ENCODE results near the gene KCTD7.
"Not testable (repeated sequence)": the region's sequence is repeated elsewhere in the genome, so short reads cannot be mapped to it uniquely, and the experiment has no call there.

The KCTD7 gene

DNA sequence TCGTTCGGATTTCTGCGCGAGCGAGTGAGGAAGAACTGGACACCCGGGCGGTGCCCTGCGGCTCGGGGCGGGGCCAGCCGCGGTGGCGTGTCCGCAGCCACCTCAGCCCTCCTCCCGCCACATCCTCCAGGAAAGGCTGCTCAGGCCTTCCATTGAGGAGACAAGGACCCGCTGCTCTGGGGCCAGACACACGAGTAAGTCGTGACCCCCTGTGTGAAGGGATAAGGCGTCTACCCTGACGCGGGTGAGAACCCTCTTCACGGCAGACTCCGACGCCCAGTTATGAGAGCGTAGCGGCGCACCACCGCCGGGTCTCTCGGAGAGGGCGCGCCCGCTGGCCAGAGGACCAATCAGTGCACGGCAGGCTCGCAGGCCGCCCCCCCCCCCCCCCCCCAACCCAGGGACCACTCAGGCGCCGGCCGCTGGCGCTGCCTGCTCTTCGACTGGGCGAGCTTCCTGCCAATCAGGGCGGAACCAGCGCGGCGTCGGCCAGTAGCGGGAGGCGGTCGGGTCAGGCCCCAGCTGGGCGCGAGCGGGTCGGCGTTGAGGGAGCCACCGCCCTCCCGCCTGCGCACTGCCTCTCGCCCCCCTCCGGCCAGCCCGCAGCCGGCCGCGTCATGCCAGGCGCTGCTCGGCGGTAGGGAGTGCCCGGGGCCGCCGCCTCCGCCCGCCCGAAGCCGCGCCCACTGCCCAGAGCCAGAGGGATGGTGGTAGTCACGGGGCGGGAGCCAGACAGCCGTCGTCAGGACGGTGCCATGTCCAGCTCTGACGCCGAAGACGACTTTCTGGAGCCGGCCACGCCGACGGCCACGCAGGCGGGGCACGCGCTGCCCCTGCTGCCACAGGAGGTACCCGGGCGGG, at the start of gene KCTD7:
Gene KCTD7, plus strand, starts transcription at position 521 of the 861 bp plus-strand sequence. Its CDS starts 184 bp downstream, at position 705.
- peak; percentile 99 for DNase-seq (ENCODE audit: low spot score)

DNA sequence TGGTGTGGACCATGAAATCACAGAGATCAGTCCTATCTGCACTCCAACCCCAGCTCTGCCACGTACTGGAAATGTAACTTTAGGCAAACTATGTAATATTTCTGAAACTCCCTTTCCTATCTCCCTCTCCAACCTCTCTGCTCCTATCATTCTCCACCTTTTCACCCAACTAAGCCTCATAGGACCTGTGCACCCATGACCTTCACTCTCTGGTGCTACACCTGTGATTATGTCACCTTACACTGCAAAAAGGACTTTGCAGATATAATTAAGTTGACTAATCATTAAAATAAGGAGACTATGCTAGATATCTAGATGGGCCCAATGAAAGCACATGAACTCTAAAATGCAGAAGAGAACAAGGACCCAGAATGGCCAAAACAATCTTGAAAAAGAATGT, 48.3 kb upstream of the KCTD7 start:
- not testable (repeated sequence) for DNase-seq (ENCODE audit: low spot score)

DNA sequence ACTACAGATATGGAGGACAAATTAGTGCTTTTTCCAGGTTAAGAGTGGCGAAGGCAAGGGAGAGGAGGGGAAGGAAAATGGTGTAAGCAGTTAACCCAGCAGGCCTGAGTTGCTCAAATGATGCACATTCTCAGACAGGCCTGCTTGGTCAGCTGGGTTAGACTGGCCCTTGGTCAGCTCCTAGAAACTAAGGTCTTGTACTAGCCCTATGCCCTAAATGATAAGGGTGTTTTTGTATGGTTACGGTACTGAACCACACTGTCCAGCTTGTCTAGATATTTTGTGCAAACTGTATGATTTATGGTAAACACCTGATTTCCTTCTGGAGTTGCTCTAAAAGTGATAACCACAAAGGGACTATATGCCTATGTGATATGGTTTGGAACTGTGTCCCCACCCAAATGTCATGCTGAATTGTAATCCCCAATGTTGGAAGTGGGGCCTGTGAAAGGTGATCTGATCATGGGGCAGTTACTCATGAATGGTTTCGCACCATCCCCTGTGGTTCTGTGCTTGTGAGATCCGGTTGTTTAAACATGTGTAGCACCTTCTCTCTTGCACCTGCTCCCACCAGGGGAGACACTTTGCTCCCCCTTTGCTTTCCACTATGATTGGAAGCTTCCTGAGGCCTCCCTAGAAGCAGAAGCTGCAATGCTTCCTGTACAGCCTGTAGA, 45.7 kb upstream of the KCTD7 start:
- DNase-seq (ENCODE audit: low spot score), result not testable (repeated sequence)

DNA sequence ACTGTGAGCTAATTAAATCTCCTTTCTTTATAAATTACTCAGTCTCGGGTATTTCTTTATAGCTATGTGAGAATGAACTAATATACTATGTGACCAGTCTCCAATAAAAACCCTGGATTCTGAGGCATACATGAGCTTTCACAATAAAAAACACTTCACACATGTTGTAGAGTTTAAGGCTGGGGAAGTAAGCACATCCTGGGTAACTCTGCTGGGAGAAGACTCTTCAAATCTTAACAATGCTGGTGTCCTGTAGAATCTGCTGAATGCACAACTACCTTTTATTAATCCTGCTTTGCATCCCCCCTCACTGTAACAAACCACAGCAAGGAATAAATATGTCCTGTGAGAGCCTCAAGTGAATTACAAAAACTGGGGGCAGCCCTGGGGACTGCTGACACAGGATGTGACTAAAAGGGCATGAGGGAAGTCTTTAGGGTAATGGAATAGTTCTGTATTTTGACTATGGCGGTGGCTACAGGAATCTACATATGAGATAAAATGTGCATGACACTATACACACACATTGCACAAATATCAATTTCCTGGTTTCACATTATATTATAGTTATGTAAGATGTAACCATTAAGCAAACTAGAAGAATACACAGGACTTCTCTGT, 45.1 kb upstream of the KCTD7 start:
- DNase-seq (ENCODE audit: low spot score), result no peak

DNA sequence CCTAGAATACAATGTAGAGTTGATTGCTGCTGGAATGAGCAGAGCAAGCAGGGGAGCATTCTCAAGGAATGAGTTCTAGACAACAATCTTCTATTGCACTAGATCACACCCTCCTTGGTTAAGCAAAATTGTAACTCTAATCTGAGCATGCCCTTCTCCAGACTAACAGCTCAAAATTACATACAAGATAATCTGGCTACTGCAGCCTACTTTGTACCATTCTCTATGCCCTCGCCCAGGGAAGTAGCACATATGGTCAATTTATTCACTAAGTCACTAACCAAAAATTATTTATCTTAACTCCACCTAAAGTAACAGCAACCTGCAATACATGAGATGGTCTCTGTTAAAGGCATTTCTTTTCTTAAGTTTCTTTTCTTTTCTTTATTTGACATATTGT, 42.5 kb upstream of the KCTD7 start:
- DNase-seq (ENCODE audit: low spot score), result no peak

DNA sequence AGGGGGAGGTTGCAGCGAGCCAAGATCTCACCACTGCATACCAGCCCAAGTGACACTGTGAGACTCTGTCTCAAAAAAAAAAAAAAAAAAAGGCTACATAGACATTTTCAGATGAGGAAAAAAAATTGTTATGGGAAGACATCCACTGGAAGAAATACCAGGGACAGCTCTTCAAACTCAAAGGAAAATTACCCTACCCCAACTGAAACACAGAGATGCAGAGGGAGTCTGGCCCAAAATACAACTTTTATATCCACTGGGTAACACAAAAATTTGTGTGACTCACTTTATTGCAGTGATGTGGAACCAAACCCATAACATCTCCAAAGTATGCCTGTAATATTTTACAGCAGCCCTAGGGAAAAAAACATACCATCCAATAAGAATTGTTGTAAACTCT, 40.5 kb upstream of the KCTD7 start:
- DNase-seq (ENCODE audit: low spot score), result not testable (repeated sequence)

DNA sequence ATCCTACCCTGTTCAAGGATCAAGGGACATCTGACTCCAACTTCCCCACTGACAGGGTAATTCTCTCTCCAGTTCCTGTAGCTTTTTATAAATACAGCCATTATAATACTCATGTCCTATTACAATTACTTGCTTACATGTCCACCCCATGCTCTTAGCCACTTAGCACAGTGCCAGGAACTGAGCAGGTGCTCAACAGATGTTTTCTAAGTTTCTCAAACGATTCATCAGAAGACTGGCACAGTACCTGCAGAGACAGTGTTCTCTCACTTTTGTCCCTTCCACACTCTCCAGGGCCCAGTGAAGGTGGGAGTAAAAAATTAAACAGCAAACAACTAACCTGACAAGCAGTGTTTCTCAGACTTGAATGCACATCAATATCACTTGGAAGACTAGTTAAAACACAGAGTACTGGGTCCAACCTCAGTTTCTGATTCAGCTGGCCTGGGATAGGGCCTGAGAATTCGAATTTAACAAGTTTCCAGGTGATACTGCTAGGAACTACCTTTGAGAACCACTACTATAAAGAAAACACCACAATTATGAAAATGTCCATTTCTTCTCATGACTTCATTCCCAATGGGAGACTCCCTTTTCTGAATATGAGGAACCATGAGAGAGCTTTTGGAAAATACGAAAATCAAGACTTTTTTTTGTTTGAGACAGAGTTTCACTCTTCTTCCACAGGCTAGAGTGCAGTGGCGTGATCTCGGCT, 39.7 kb upstream of the KCTD7 start:
- DNase-seq (ENCODE audit: low spot score), result not testable (repeated sequence)

DNA sequence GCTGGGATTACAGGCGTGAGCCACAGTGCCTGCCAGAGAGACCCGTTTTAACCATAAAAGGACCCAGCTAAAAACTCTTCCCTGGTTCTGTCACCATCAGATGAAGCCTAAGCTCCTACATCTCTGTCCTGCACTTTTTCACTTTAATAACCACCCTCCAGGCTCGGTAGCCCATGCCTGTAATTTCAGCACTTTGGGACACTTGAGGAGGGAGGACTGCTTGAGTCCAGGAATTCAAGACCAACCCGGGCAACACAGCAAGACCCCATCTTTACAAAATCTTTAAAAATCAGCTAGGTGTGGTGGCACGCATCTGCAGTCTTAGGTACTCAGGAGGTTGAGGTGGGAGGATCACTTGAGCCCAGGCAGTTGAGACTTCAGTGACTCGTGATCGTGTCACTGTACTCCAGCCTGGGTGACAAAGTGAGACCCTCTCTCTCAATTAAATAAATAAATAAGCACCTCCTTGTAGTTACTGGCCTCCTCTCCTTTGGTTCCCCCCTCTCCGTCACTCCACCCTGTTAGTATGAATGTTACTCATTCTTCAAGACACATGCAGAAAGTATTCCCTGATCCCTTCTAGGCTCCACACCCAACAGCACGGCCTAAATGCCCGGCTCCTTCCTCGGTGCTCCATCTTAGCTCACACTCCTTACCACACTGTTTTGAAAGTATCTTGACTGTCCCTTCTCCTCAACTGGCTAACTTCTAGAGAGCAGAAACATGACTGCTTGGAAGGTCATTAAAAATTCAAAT, 38.2 kb upstream of the KCTD7 start:
- not testable (repeated sequence) for DNase-seq (ENCODE audit: low spot score)

DNA sequence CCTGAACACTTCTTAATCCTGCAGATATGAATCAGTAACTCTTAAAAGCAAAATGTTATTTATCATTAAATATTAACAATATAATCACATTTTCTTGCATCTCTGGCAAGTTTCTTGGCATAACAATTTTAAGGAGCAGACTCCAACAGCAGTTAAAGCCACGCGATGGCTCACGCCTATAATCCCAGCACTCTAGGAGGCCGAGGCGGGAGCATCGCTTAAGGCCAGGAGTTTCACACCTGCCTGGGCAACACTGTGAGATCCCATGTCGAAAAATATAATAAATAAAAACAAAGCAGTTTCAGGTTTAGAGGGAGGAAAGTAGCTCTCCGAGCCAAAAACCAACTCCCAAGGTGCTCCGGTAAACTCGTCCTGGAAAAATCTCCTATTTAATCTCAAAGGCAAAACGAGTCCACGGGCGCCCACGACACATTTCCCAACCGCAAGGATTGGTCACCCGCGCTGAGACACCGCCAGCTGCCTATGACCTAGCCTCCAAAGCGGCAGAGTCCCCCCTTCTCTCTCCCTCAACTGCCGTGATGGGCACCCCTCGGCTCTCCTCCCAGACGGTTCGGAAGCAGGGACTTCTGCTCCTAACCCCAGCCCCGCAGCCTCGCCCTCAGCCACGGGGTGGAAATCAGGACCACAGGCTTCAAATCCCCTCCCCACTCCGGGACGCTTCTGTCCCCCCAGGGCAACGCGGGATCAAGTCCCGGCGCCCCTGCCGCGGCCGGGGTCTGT, 37.5 kb upstream of the KCTD7 start:
- not testable (repeated sequence) for DNase-seq (ENCODE audit: low spot score)

DNA sequence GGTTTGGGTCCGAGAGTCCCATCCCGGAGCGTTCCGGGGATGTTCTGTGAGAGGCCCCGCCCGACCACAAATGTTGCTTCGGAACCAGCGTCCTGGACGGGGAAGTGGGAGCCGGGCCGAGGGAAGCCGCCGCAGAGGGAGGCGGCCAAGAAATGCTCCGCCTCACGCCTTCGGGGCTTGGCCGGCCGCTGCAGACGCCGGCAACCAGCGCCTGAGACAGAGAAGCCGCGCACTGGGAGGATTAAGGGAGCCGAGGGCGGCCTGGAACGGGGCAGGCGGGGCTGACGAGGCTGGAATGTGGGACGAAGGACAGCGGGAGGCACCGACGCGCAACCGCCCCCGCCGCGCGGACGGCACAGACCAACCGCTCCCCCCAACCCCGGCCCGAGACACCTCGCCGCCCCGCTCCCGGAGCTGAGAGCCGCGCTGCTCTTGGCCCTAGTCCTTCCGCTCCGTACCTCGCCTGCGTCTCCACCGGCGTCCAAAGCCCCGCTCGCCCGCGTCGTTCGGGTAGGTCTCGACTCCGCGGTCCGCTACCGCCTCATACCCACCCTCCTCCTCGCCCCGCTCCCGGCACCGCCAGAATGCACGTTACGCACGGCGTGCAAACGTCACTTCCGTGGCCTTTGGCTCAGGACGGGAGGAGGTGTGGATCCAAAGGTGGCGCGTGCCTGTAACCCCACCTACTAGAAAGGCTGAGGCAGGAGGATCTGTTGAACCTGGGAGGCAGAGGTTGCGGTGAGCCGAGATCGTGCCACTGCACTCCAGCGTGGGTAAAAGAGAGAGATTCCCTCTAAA, 36.7 kb upstream of the KCTD7 start:
- DNase-seq (ENCODE audit: low spot score), result peak; percentile 95

DNA sequence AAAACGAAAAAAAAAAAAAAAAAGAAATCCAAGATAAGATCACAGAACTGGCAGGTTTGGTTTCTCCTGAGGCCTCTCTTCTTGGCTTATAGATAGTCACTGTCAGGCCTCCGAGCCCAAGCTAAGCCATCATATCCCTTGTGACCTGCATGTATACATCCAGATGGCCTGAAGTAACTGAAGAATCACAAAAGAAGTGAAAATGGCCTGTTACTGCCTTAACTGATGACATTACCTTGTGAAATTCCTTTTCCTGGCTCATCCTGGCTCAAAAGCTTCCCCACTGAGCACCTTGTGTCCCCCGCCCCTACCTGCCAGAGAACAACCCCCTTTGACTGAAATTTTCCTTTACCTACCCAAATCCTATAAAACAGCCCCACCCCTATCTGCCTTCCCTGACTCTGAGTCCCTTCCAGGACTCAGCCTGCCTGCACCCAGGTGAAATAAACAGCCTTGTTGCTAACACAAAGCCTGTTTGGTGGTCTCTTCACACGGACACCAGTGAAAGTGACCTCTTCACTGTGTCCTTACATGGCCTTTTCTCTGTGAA, 36.0 kb upstream of the KCTD7 start:
- DNase-seq (ENCODE audit: low spot score), result not testable (repeated sequence)

DNA sequence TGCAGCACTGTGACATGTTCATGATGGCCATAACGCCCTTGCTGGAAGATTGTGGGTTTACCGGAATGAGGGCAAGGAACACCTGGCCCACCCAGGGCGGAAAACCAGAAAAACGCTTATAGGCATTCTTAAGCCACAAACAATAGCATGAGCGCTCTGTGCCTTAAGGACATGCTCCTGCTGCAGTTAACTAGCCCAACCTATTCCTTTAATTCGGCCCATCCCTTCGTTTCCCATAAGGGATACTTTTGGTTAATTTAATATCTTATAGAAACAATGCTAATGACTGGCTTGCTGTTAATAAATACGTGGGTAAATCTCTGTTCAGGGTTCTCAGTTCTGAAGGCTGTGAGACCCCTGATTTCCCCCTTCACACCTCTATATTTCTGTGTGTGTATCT, 34.6 kb upstream of the KCTD7 start:
- DNase-seq (ENCODE audit: low spot score), result not testable (repeated sequence)

DNA sequence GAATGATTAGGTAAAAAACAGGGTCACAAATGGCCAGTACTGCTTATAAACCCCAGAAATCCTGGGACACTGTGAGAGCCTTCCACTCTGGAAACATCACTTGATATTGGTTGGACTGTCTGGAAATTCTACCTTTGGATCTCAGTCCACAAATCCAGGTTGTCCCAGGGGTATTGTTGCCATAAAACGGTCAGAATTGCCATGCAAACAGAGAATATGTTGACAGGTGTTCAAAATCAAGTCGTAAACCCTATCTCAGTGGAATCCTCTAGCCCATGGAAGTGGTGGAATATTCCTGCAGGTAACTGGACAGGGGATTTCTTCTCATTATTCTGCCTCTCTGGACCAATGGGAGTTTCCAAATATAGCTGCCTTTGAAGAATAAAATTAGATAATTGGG, 31.2 kb upstream of the KCTD7 start:
- no peak for DNase-seq (ENCODE audit: low spot score)

DNA sequence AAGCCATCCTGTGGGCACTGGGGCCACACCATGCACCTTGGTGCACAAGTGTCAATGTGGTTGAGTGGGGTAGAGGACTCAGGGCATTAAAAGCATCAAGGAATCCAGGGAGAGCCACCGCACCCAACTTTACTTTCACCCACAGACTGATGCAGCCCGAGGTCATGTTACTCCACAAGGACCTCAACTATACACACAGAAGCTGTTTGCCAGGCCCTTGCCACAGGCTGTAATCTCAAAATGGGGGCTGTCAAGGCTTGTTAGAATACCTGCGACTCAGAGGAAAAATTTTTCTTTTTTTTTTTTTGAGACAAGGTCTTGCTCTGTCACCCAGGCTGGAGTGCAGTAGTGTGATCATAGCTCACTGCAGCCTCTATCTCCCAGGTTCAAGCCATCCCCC, 26.5 kb upstream of the KCTD7 start:
- DNase-seq (ENCODE audit: low spot score), result no peak

DNA sequence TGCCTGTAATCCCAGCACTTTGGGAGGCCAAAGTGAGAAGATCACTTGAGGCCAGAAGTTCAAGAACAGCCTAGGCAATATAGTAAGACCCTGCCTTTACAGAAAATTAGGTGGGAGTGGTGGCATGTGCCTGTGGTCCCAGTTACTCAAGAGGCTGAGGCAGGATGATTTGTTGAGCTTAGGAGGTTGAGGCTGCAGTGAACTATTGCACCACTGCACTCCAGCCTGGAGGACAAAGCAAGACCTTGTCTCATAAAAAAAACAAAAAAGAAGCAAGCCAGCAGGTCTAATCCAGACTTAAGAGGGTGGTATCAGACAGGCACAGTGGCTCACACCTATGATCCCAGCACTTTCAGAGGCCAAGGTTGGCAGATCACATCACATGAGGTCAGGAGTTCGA, 24.5 kb upstream of the KCTD7 start:
- DNase-seq (ENCODE audit: low spot score), result no peak

DNA sequence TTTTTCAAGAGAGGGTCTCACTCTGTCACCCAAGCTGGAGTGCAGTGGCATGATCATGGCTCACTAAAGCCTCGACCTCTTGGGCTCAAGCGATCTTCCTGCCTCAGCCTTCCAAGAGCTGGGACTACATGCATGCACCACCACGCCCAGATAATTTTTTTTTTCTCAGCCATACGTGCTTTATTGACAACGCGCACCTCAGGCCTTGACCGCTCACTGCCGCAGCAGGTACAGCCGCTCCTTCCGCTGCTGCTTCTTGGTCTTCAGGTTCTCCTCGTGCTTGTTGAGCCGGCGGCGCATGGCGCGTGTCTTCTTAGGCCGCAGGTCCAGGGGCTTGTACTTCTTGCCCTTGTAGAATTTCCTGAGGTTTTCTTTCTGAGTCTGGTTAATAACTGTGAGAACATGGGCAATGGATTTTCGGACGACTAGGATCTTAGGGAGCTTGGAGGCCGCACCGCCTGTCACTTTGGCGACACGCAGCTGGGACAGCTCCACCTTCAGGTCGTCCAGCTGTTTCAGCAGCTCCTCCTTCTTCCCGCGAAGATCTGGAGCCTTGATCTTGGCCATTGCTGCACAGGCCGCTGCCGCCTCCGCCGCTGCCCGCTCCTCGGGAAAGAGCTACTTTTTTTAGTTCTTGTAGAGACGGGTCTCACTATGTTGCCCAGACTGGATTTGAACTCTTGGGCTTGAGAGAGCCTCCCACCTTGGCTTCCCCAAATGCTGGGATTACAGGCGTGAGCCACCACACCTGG, 22.0 kb upstream of the KCTD7 start:
- DNase-seq (ENCODE audit: low spot score), result not testable (repeated sequence)

DNA sequence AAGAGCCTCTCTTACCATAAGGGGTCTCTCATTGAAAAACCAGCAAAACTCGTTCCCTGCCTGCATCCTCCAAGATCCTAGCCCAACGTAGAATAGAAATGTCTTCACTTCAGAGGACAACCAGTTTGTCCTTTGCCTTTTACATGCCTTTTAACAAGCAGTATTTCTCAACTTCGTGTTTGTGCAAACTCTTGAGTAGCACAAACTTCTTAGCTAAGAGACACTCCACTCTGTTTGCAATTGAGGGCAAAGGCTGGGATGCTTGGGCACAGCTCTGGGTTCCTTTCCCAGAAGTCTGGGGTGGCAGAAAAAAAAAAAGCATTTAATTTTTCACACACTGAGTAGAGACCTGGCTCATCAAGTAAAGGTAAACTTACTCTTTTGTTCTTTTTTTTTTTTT, 19.5 kb upstream of the KCTD7 start:
- DNase-seq (ENCODE audit: low spot score), result no peak

DNA sequence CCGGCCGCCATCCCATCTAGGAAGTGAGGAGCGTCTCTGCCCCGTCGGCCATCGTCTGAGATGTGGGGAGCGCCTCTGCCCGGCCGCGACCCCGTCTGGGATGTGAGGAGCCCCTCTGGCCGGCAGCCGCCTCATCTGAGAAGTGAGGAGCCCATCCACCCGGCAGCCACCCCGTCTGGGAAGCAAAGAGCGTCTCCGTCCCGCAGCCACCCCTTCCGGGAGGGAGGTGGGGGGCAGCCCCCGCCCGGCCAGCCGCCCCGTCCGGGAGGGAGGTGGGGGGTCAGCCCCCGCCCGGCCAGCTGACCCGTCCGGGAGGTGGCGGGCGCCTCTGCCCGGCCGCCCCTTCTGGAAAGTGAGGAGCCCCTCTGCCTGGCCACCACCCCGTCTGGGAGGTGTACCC, 14.1 kb upstream of the KCTD7 start:
- DNase-seq (ENCODE audit: low spot score), result not testable (repeated sequence)

DNA sequence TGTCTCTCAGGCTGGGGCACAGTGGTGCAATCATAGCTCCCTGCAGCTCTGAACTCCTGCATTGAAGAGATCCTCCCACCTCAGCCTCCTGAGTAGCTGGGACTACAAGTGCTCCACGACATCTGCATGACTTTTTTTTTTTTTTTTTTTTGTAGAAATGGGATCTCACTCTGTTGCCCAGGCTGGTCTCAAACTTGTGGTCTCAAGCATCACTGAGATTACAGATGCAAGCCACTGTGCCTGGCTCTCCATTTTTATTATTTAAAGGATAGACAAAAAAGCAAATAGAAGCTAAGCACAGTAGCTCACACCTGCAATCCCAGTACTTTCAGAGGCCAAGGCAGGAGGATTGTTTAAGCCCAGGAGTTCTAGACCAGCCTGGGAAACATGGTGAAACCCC, 13.0 kb upstream of the KCTD7 start:
- DNase-seq (ENCODE audit: low spot score), result no peak
